Stimulated activated CD4-positive, alpha-beta T cell treated with anti-CD3 and anti-CD28 coated beads, Interleukin-1b, Interleukin-23, amount 100 ng/mL, for 48 hours (primary cell): ENCODE data around the gene PACSIN1.
"Not testable (repeated sequence)": the region's sequence is repeated elsewhere in the genome, so short reads cannot be mapped to it uniquely, and the experiment has no call there.

ENCODE experiments used
- DNase-seq: peaks from one replicate; pipeline ENCODE4 v3.0.0-alpha.2; 2020

Gene PACSIN1

GRCh38 chr6:34457742-34458735 is 7.8 kb upstream of the PACSIN1 start:
- DNase-seq: no peak

- peak; percentile 34 for DNase-seq
Measured at GRCh38 chr6:34459899-34460593, 5.8 kb upstream of the PACSIN1 start.

GRCh38 chr6:34460796-34461507 is 4.9 kb upstream of the PACSIN1 start:
- DNase-seq: no peak

GRCh38 chr6:34462010-34462409 is 3.9 kb upstream of the PACSIN1 start:
- no peak for DNase-seq

- DNase-seq: no peak
Measured at GRCh38 chr6:34462551-34462971, 3.3 kb upstream of the PACSIN1 start.

- no peak for DNase-seq
Measured at GRCh38 chr6:34463299-34463698, 2.6 kb upstream of the PACSIN1 start.

GRCh38 chr6:34463849-34464248 is 2.0 kb upstream of the PACSIN1 start:
- no peak for DNase-seq

GRCh38 chr6:34466242-34467185 is 638 bp downstream of the PACSIN1 start:
- DNase-seq: no peak

GRCh38 chr6:34468378-34468892 is 2.6 kb downstream of the PACSIN1 start:
- DNase-seq: no peak

- DNase-seq: no peak
Measured at GRCh38 chr6:34469499-34469898, 3.6 kb downstream of the PACSIN1 start.

- no peak for DNase-seq
Measured at GRCh38 chr6:34472425-34472824, 6.5 kb downstream of the PACSIN1 start.

GRCh38 chr6:34473967-34474366 is 8.1 kb downstream of the PACSIN1 start:
- DNase-seq: no peak

GRCh38 chr6:34474754-34475153 is 8.9 kb downstream of the PACSIN1 start:
- no peak for DNase-seq

- no peak for DNase-seq
Measured at GRCh38 chr6:34475238-34475682, 9.4 kb downstream of the PACSIN1 start.

GRCh38 chr6:34475767-34476328 is 10.0 kb downstream of the PACSIN1 start:
- DNase-seq: no peak

GRCh38 chr6:34476447-34476846 is 10.6 kb downstream of the PACSIN1 start:
- no peak for DNase-seq

GRCh38 chr6:34476921-34477320 is 11.0 kb downstream of the PACSIN1 start:
- DNase-seq: no peak

- DNase-seq: no peak
Measured at GRCh38 chr6:34478796-34479195, 12.9 kb downstream of the PACSIN1 start.

GRCh38 chr6:34483781-34484180 is 17.9 kb downstream of the PACSIN1 start:
- DNase-seq: not testable (repeated sequence)

- DNase-seq: no peak
Measured at GRCh38 chr6:34484391-34484790, 18.5 kb downstream of the PACSIN1 start.

GRCh38 chr6:34484899-34485298 is 19.0 kb downstream of the PACSIN1 start:
- peak; percentile 87 for DNase-seq
